Measurements from ENCODE around the gene KLHL3.

The KLHL3 gene

DNA sequence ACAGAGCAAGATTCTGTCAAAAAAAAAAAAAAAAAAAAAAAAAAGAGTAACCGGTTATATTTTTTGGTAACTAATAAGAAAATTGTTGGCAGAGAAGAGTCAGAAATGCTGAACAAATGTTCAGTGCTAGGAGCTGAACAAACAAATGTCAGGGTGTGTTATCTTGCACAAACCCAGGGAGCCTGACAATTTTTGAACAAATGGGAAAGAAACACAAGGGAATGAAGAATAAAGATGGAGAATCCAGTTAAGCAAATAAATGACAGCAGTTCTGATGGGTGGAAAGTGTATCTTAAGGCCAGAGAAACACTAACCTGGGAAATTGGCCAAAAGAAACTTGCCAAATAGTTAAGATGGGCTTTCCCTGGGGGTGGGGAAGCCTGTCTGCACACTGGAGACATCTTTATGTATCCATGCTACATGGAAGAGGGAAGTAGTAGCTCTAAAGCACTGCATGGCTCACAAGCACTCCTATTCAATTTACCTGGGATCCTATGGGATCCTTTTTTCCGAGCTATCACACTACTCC is 23.7 kb downstream of the KLHL3 start:
- in situ Hi-C loops (cut with MboI; ENCODE audit: low sequenced_read_pairs): no loop called here

- in situ Hi-C loops (cut with MboI; ENCODE audit: low sequenced_read_pairs): no loop called here
These were observed 25.8 kb downstream of the KLHL3 start for GRCh38 chr5:137710086-137710485.

- in situ Hi-C loops (cut with MboI; ENCODE audit: low sequenced_read_pairs): no loop called here
These were observed 26.9 kb downstream of the KLHL3 start for GRCh38 chr5:137708796-137709559.

GRCh38 chr5:137708062-137708461 is 27.8 kb downstream of the KLHL3 start:
- in situ Hi-C loops (cut with MboI; ENCODE audit: low sequenced_read_pairs): no loop called here

DNA sequence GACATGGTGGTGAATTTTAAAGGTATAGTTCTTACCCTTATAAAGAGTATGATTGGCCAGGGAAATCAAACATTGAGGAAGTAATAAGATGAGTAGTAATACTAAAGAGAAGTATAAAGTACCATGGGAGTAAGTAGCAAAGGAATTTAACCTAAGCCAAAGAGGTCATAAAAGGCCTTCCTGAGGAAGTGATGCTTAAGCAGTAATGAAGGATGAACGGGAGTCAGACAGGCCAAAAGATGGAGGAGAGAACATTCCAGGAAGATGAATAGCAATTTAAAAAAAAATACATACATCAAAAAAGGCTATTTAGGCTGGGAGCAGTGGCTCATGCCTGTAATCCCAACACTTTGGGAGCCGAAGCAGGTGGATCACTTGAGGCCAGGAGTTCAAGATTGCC is 29.0 kb downstream of the KLHL3 start:
- in situ Hi-C loops (cut with MboI; ENCODE audit: low sequenced_read_pairs): no loop called here

DNA sequence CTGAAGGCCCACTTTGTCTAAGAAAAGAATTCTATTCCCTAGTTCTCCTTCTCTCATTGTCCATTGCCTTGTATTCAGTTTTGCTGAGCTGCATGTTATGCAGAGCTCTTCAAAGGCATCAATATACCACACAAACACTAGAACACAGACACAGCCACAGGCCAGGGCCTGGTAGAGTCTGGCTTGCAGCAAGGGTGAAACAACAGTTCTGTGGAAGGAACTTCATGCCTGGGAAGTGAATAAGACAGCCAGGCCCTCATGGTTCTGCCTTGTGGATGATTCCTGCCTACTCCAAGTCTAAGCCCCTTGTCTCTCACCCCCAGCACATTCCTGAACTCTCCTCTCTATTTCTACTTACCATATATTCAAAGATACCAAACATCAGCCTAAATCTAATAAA is 30.8 kb downstream of the KLHL3 start:
- in situ Hi-C loops (cut with MboI; ENCODE audit: low sequenced_read_pairs): no loop called here

GRCh38 chr5:137703565-137703964 is 32.3 kb downstream of the KLHL3 start:
- in situ Hi-C loops (cut with MboI; ENCODE audit: low sequenced_read_pairs): no loop called here

DNA sequence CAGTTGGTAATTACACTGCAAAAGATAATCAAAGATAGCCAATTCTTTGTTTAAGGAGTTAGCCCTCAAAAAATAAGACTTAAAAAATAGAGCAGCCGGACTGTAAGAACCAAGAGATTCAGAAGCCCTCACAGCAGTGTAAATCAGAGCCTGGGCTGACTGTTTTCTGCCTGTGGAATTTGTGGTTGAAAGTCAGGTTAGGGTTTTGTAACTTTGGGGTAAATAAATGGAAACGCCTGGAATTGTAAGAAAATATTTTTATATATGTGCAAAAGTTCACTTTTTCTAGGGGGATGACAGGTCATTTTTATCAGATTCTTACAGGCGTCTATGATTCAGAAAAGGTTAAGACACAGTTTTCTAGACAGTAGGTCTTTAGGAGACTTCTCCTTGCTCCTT is 35.6 kb downstream of the KLHL3 start:
- in situ Hi-C loops (cut with MboI; ENCODE audit: low sequenced_read_pairs): no loop called here

GRCh38 chr5:137699336-137700281 is 36.3 kb downstream of the KLHL3 start:
- in situ Hi-C loops (cut with MboI; ENCODE audit: low sequenced_read_pairs): no loop called here

DNA sequence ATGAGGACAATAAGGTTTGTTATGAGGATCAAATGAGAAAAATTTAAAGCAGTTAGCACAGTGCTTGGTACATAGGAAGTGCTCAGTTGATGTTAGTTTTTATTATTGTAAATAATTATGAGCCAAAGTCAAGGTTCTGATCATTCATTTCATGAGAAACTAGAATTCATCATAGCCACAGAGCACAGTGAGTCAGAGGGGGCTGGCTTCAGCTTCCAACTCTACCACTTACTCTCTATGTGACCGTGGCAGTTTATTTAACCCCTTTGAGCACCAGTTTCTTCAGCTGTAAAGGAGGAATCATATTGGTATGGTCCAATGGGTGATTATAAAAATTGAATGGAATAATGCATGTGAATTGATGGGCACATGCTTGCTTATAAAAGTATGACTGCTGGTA is 39.4 kb downstream of the KLHL3 start:
- in situ Hi-C loops (cut with MboI; ENCODE audit: low sequenced_read_pairs): no loop called here

DNA sequence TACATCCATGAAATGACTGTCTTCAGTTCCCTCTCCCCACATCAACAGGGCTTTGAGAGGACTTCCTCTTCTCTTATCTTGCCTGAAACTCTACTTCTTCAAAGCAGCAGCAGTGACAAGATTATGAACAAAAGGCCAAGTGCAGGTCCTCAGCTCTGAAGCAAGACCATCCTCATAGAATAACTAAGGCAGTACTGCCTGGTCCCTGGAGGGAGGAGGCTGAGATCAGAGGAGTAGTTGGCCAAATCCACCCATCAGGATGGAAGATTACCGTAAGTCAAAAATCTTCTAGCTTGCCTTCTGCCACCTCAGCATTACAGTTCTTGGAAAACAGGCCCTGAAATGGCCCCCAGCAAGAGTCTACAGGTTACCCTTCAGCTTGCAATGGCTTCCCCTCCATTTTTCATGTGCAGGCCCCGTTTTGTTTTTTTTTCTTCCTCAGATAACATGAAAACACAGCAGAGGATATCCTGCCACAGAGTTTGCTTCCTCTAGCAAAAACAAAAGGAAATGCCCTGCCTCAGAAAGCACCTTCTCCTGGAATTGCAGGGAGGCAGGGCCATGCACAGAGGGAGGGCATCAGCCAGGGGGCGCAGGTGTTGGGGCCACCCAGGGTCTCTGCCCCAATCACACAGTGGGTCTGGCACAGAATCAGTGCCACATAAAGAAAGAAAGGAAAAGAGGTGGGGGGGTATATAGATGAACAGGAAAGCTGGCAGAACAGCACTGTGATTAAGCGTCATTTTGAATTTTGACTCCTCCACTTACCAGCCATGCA is 40.0 kb downstream of the KLHL3 start:
- in situ Hi-C loops (cut with MboI; ENCODE audit: low sequenced_read_pairs): no loop called here

GRCh38 chr5:137693951-137694721 is 41.8 kb downstream of the KLHL3 start:
- in situ Hi-C loops (cut with MboI; ENCODE audit: low sequenced_read_pairs): no loop called here

GRCh38 chr5:137693307-137693950 is 42.5 kb downstream of the KLHL3 start:
- in situ Hi-C loops (cut with MboI; ENCODE audit: low sequenced_read_pairs): no loop called here

- in situ Hi-C loops (cut with MboI; ENCODE audit: low sequenced_read_pairs): no loop called here
These were observed 46.6 kb downstream of the KLHL3 start for GRCh38 chr5:137689306-137689705.

DNA sequence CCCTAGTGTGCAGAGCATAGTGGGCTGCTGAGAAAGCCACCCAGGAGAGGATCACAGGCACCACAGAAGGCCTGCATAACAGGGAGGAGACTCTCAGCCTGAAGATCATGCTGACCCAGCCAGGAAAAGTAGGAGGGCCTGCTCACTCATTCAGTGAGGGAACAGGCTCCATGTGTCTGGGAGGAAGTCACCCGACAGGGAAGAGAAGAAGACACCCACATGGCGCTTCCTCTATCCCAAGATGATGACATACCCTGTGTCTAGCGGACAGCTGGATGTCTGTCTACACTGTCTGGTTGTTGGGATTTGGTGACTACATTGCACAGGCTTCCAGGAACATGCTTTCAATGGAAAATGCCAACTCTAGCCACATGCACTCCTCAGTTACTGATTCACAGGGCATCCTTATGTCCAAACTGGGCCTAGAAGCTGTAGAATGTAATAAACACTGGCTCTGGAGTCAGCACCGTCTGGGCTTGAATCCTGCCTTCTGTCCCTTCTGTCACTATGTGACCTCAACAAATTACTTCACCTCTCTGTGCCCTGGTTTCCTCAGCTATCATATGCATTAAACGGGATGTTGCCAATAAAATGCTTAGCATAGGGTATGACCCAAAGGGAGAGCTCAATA is 47.6 kb downstream of the KLHL3 start:
- in situ Hi-C loops (cut with MboI; ENCODE audit: low sequenced_read_pairs): no loop called here

DNA sequence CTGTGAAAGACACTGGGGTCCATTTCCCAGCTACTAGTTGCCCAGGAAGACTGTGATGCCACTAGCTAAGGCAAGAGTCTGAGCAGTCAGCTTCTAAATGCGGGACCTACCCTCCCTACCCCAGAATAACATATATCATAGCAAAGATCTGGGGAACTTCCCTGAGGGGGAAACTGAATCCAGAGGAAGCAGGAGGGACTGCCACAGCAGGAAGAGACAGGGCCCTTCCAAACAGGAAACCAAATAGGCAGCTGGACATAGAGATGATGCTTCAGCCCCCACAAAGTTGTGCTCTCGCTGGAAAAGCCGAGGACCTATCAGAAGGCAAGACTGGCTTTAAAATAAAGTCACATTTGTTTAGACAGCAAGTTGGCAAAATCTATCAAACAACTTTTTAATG is 51.1 kb downstream of the KLHL3 start:
- in situ Hi-C loops (cut with MboI; ENCODE audit: low sequenced_read_pairs): no loop called here

DNA sequence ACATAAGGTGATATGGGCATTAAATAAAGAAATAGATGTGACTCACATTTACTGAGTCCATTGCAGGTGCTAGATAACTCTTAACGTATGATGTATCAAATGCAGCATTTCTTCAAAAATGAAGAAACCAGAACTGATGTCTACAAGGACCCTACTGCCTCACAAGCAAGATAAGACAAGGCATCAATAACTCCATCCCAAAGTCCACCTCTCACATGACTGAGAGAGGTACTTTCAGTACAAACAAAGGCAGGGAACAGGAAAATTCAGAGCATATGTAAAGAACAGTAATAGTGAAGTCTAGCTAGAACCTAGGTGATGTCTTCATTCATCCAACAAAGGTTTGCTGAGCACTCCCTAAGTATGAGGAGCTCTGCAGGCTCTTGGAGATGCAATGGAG is 54.7 kb downstream of the KLHL3 start:
- in situ Hi-C loops (cut with MboI; ENCODE audit: low sequenced_read_pairs): no loop called here

- in situ Hi-C loops (cut with MboI; ENCODE audit: low sequenced_read_pairs): no loop called here
These were observed 56.0 kb downstream of the KLHL3 start for GRCh38 chr5:137679910-137680309.

GRCh38 chr5:137679195-137679594 is 56.7 kb downstream of the KLHL3 start:
- in situ Hi-C loops (cut with MboI; ENCODE audit: low sequenced_read_pairs): no loop called here
